Measurements from ENCODE around the gene CCDC158.

DNA sequence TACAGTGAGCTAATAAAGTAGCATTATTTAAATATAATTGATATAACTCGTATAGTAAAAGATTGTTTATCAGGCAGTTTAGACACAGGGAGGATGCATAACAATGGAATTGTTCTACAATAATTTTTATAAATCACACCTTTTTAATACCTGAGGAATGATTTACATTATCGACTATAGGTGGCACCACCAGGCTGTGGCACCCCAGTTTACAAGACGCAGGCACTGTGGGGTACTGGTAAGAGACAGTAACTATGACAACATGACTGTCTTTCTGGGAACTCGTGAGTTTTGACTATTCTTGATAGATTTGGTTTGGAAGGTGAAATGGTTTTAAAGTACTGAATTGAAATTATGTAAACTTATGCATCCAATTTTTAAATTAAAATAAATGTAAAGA is 141.5 kb downstream of the CCDC158 start:
- TF ChIP-seq EZH2phosphoT487 (conservative IDR thresholded peaks at IDR 0.05; ENCODE audit: low read length): no peak
- TF ChIP-seq, protein P1, sequence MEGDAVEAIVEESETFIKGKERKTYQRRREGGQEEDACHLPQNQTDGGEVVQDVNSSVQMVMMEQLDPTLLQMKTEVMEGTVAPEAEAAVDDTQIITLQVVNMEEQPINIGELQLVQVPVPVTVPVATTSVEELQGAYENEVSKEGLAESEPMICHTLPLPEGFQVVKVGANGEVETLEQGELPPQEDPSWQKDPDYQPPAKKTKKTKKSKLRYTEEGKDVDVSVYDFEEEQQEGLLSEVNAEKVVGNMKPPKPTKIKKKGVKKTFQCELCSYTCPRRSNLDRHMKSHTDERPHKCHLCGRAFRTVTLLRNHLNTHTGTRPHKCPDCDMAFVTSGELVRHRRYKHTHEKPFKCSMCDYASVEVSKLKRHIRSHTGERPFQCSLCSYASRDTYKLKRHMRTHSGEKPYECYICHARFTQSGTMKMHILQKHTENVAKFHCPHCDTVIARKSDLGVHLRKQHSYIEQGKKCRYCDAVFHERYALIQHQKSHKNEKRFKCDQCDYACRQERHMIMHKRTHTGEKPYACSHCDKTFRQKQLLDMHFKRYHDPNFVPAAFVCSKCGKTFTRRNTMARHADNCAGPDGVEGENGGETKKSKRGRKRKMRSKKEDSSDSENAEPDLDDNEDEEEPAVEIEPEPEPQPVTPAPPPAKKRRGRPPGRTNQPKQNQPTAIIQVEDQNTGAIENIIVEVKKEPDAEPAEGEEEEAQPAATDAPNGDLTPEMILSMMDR (IDR thresholded peaks at IDR 0.05; ENCODE audit: insufficient read depth, low read length, poor library complexity, severe bottlenecking): no peak
